OCI-LY1 (cell line): Measurements from ENCODE around the gene ZDHHC14.

Experiments used
- H2AFZ ChIP-seq: fragments of 200-600 bp; sonication (generic), shearing (Covaris generic); 2 replicates; pipeline ENCODE4 v1.6.0; 2014; ENCODE audit warnings: antibody characterized with exemption, mild to moderate bottlenecking, low read length
- H3F3A ChIP-seq: fragments of 200-600 bp; sonication (generic), shearing (Covaris generic); 2 replicates; pipeline ENCODE4 v1.6.0; 2014; ENCODE audit warnings: mild to moderate bottlenecking, antibody characterized with exemption, low read length, moderate library complexity; ENCODE audit not compliant: insufficient read depth
- H3K27ac ChIP-seq: fragments of 200-600 bp; sonication (generic); 2 replicates; pipeline ENCODE4 v1.5.1; 2014; ENCODE audit warnings: low read length, mixed run types, mild to moderate bottlenecking, low read depth; ENCODE audit not compliant: poor library complexity, severe bottlenecking
- H3K27me3 ChIP-seq: fragments of 200-600 bp; sonication (generic); 2 replicates; pipeline ENCODE4 v1.6.0; 2014; ENCODE audit warnings: antibody characterized with exemption, mild to moderate bottlenecking, low read length, moderate library complexity; ENCODE audit not compliant: insufficient read depth
- H3K36me3 ChIP-seq: fragments of 200-600 bp; sonication (generic); 2 replicates; pipeline ENCODE4 v1.6.1; 2014; ENCODE audit warnings: mild to moderate bottlenecking, antibody characterized with exemption, low read length, moderate library complexity, mixed read lengths; ENCODE audit not compliant: insufficient read depth
- H3K4me1 ChIP-seq: fragments of 200-600 bp; sonication (generic); 2 replicates; pipeline ENCODE4 v1.5.1; 2014; ENCODE audit warnings: mild to moderate bottlenecking, low read length, moderate library complexity; ENCODE audit not compliant: insufficient read depth, severe bottlenecking
- H3K4me2 ChIP-seq: fragments of 200-600 bp; sonication (generic), shearing (Covaris generic); 2 replicates; pipeline ENCODE4 v1.6.1; 2014; ENCODE audit warnings: low read length
- H3K4me3 ChIP-seq: fragments of 200-600 bp; sonication (generic); 2 replicates; pipeline ENCODE4 v1.5.1; 2014; ENCODE audit warnings: low read length, low read depth, mild to moderate bottlenecking, mixed read lengths; ENCODE audit not compliant: poor library complexity, severe bottlenecking
- H3K79me2 ChIP-seq: fragments of 200-600 bp; shearing (Covaris generic); 2 replicates; pipeline ENCODE4 v1.6.1; 2016; ENCODE audit warnings: mixed run types, low read length, mixed read lengths; ENCODE audit not compliant: insufficient read depth
- H3K9ac ChIP-seq: fragments of 200-600 bp; sonication (generic), shearing (Covaris generic); 2 replicates; pipeline ENCODE4 v1.6.1; 2014; ENCODE audit warnings: mild to moderate bottlenecking, low read length, mixed read lengths
- H3K9me2 ChIP-seq: fragments of 200-600 bp; sonication (generic), shearing (Covaris generic); 2 replicates; pipeline ENCODE4 v1.6.1; 2014; ENCODE audit warnings: low read depth, mild to moderate bottlenecking, low read length, mixed read lengths
- H3K9me3 ChIP-seq: fragments of 200-600 bp; shearing (Covaris generic); 2 replicates; pipeline ENCODE4 v1.6.1; 2014; ENCODE audit warnings: low read length, mixed read lengths
- H4K20me1 ChIP-seq: fragments of 200-600 bp; sonication (generic), shearing (Covaris generic); 2 replicates; pipeline ENCODE4 v1.6.0; 2016; ENCODE audit warnings: mild to moderate bottlenecking, low read length; ENCODE audit not compliant: insufficient read depth
- EZH2 ChIP-seq: fragments of 200-600 bp; sonication (generic), shearing (Covaris generic); IDR thresholded peaks from 2 replicates; pipeline ENCODE4 v1.8.0; 2017; ENCODE audit warnings: borderline replicate concordance, mixed run types, mild to moderate bottlenecking, antibody characterized with exemption, low read length, moderate library complexity, mixed read lengths
- TF ChIP-seq, protein P1 (sequence below): fragments of 200-600 bp; sonication (generic), shearing (Covaris generic); IDR thresholded peaks from 2 replicates; pipeline ENCODE4 v1.5.1; 2017; ENCODE audit warnings: mild to moderate bottlenecking, antibody characterized with exemption, low read length, moderate library complexity, mixed read lengths

Gene ZDHHC14

DNA sequence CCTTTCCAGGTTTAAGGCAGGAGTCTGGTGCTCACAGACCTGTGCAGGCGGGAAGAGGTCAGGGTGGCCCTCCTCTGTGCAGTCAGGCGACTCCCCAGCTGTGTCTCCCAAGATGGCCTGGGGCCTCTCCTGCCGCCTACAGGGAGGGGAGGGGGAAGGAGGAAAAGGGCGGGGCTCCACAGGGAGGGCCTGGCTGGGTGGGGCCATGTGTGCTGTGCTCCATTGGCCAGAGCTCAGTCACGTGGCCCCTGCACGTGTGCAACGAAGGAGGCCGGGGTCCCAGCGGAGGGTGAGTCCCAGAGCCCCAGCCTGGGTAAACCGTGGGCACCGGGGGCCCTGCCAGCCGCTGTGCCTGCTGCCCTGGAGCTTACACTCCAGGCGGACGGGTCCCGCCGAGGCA, 211.6 kb downstream of the ZDHHC14 start:
- no peaks in the 10 kb centered on the region for H4K20me1 ChIP-seq
- no peaks in the 10 kb centered on the region for H3K4me1 ChIP-seq
- no peaks in the 10 kb centered on the region for H3K79me2 ChIP-seq
- H3K27ac ChIP-seq, result no peak overlapping the region
- no peaks in the 10 kb centered on the region for H3K9me3 ChIP-seq
- H3K36me3 ChIP-seq, result no peaks in the 10 kb centered on the region
- no peak for TF ChIP-seq EZH2
- TF ChIP-seq, protein P1, sequence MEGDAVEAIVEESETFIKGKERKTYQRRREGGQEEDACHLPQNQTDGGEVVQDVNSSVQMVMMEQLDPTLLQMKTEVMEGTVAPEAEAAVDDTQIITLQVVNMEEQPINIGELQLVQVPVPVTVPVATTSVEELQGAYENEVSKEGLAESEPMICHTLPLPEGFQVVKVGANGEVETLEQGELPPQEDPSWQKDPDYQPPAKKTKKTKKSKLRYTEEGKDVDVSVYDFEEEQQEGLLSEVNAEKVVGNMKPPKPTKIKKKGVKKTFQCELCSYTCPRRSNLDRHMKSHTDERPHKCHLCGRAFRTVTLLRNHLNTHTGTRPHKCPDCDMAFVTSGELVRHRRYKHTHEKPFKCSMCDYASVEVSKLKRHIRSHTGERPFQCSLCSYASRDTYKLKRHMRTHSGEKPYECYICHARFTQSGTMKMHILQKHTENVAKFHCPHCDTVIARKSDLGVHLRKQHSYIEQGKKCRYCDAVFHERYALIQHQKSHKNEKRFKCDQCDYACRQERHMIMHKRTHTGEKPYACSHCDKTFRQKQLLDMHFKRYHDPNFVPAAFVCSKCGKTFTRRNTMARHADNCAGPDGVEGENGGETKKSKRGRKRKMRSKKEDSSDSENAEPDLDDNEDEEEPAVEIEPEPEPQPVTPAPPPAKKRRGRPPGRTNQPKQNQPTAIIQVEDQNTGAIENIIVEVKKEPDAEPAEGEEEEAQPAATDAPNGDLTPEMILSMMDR, result no peak
- no peaks in the 10 kb centered on the region for H3K27me3 ChIP-seq
- H3K4me3 ChIP-seq, result no peak overlapping the region
- H3K9me2 ChIP-seq, result no peaks in the 10 kb centered on the region
- no peak overlapping the region for H3K4me2 ChIP-seq
- H3F3A ChIP-seq, result no peaks in the 10 kb centered on the region
- H3K9ac ChIP-seq, result no peak overlapping the region
- no peak overlapping the region for H2AFZ ChIP-seq

DNA sequence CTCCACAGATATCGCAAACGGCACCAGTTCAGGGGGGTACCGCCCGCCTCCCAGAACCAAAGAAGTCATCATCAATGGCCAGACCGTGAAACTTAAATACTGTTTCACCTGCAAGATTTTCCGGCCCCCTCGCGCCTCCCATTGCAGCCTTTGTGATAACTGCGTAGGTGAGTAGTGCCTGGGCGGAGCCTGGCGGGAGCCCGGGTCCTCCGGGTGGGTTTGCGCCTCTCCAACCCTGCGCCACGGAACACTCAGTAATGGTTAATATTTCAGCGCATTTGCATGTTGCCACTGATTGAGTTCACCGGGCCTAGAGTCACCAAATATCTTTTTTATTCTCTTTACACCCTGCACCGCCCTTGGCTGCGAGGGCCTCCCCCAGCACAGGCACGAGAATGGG, 212.0 kb downstream of the ZDHHC14 start:
- Histone ChIP-seq H4K20me1 (no peaks in the 10 kb centered on the region), H2AFZ (no peak overlapping the region), H3K36me3 (no peaks in the 10 kb centered on the region), H3K9me2 (no peaks in the 10 kb centered on the region), H3K4me1 (no peaks in the 10 kb centered on the region), H3K27me3 (no peaks in the 10 kb centered on the region), H3K27ac (no peak overlapping the region), H3K79me2 (no peaks in the 10 kb centered on the region), H3K9me3 (no peaks in the 10 kb centered on the region), H3K4me3 (no peak overlapping the region), H3K9ac (no peak overlapping the region), H3K4me2 (no peak overlapping the region), H3F3A (no peaks in the 10 kb centered on the region)
- TF ChIP-seq, protein P1, result no peak
- TF ChIP-seq EZH2, result no peak

GRCh38 chr6:157593596-157593995, 212.6 kb downstream of the ZDHHC14 start:
- Histone ChIP-seq H3K36me3 (no peaks in the 10 kb centered on the region), H2AFZ (no peak overlapping the region), H4K20me1 (no peaks in the 10 kb centered on the region), H3K27ac (no peak overlapping the region), H3K9me2 (no peaks in the 10 kb centered on the region), H3K9ac (no peak overlapping the region), H3K4me3 (no peak overlapping the region), H3K79me2 (no peaks in the 10 kb centered on the region), H3K4me1 (no peaks in the 10 kb centered on the region), H3K27me3 (no peaks in the 10 kb centered on the region), H3K4me2 (no peak overlapping the region), H3F3A (no peaks in the 10 kb centered on the region), H3K9me3 (no peaks in the 10 kb centered on the region)
- no peak for TF ChIP-seq EZH2
- TF ChIP-seq, protein P1, result no peak
